GM19043 (cell line): ENCODE data around the gene CHERP.
"Not testable (repeated sequence)": the region's sequence is repeated elsewhere in the genome, so short reads cannot be mapped to it uniquely, and the experiment has no call there.

Source experiments
- ATAC-seq: cut with Tn5 transposase; IDR thresholded peaks from one replicate; pipeline ENCODE4 v1.9.1; 2021; ENCODE audit warnings: low read depth; ENCODE audit not compliant: unreplicated experiment

Gene CHERP

GRCh38 chr19:16544473-16545231, 2.4 kb upstream of the CHERP start:
- no peak for ATAC-seq

- ATAC-seq: not testable (repeated sequence)
Observed at GRCh38 chr19:16543734-16544133, 1.5 kb upstream of the CHERP start.

- no peak for ATAC-seq
Observed at GRCh38 chr19:16542910-16543472, 754 bp upstream of the CHERP start.

- no peak for ATAC-seq
Observed at GRCh38 chr19:16541526-16542044, 652 bp downstream of the CHERP start.

GRCh38 chr19:16540948-16541347, 1.3 kb downstream of the CHERP start:
- no peak for ATAC-seq

GRCh38 chr19:16537111-16537510, 5.1 kb downstream of the CHERP start:
- ATAC-seq: no peak

- ATAC-seq: no peak
Observed at GRCh38 chr19:16536130-16536529, 6.1 kb downstream of the CHERP start.

GRCh38 chr19:16535381-16535780, 6.9 kb downstream of the CHERP start:
- no peak for ATAC-seq

- no peak for ATAC-seq
Observed at GRCh38 chr19:16532440-16533234, 9.6 kb downstream of the CHERP start.

- no peak for ATAC-seq
Observed at GRCh38 chr19:16531380-16531669, 10.9 kb downstream of the CHERP start.

GRCh38 chr19:16530540-16531379, 11.5 kb downstream of the CHERP start:
- no peak for ATAC-seq

- ATAC-seq: no peak
Observed at GRCh38 chr19:16529466-16530144, 12.6 kb downstream of the CHERP start.

GRCh38 chr19:16527971-16528521, 14.2 kb downstream of the CHERP start:
- no peak for ATAC-seq

GRCh38 chr19:16527334-16527935, 14.8 kb downstream of the CHERP start:
- no peak for ATAC-seq

- ATAC-seq: no peak
Observed at GRCh38 chr19:16525751-16526481, 16.3 kb downstream of the CHERP start.

GRCh38 chr19:16524991-16525734, 17.1 kb downstream of the CHERP start:
- ATAC-seq: no peak

- no peak for ATAC-seq
Observed at GRCh38 chr19:16522559-16523377, 19.5 kb downstream of the CHERP start.
